HL-60 (cell line): ENCODE data around the gene CAP1.
A peak's percentile ranks its signal among the peaks of the same experiment; 100 is the strongest.

Experiments used
- GABPA ChIP-seq: IDR thresholded peaks from 2 replicates; pipeline ENCODE4 v1.6.1; 2012; ENCODE audit warnings: low read depth
- POLR2AphosphoS5 ChIP-seq: IDR thresholded peaks from 2 replicates; pipeline ENCODE4 v1.6.1; 2012; ENCODE audit warnings: low read depth
- SPI1 ChIP-seq: IDR thresholded peaks from 2 replicates; pipeline ENCODE4 v1.6.1; 2012; ENCODE audit warnings: low read depth, mild to moderate bottlenecking, borderline replicate concordance
- TF ChIP-seq, protein P1 (sequence below): IDR thresholded peaks from one replicate; pipeline ENCODE4 v1.5.1; 2011; ENCODE audit warnings: low read length, control low read depth, inconsistent platforms; ENCODE audit not compliant: insufficient read depth
- TF ChIP-seq, protein P2 (sequence below): IDR thresholded peaks from 2 replicates; pipeline ENCODE4 v1.6.1; 2012; ENCODE audit warnings: low read depth; ENCODE audit not compliant: insufficient replicate concordance

DNA sequence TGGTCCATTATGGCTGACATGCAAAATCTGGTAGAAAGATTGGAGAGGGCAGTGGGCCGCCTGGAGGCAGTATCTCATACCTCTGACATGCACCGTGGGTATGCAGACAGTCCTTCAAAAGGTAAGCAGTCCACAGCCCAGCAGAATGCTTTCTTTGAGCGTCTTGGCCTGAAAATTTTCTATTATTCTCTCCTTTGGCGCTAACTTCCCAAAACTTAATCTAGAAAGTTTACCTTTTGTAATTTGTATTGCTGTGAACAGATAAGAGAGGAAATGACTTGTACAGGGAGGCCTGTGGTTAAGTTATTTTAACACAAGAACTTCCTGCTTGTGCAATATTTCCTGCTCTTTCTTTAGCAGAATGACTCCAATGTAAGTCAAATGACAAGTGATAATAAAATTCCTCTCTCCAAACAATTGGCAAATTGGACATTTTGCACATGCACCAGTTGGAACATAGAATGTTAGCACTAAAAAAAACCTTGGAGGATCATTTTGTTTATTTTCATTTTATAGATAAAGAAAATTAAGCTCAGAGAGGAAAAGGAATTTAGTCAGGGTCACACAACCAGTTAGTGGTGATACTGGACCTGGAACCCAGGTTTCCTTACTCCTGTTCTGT, 18.9 kb downstream of the CAP1 start:
- TF ChIP-seq, protein P1, sequence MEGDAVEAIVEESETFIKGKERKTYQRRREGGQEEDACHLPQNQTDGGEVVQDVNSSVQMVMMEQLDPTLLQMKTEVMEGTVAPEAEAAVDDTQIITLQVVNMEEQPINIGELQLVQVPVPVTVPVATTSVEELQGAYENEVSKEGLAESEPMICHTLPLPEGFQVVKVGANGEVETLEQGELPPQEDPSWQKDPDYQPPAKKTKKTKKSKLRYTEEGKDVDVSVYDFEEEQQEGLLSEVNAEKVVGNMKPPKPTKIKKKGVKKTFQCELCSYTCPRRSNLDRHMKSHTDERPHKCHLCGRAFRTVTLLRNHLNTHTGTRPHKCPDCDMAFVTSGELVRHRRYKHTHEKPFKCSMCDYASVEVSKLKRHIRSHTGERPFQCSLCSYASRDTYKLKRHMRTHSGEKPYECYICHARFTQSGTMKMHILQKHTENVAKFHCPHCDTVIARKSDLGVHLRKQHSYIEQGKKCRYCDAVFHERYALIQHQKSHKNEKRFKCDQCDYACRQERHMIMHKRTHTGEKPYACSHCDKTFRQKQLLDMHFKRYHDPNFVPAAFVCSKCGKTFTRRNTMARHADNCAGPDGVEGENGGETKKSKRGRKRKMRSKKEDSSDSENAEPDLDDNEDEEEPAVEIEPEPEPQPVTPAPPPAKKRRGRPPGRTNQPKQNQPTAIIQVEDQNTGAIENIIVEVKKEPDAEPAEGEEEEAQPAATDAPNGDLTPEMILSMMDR = no peak
- peak; percentile 27; the same call in 1 of the 2 replicates for TF ChIP-seq POLR2AphosphoS5
- TF ChIP-seq GABPA = peak; percentile 55; the same call in 1 of the 2 replicates
- TF ChIP-seq, protein P2, sequence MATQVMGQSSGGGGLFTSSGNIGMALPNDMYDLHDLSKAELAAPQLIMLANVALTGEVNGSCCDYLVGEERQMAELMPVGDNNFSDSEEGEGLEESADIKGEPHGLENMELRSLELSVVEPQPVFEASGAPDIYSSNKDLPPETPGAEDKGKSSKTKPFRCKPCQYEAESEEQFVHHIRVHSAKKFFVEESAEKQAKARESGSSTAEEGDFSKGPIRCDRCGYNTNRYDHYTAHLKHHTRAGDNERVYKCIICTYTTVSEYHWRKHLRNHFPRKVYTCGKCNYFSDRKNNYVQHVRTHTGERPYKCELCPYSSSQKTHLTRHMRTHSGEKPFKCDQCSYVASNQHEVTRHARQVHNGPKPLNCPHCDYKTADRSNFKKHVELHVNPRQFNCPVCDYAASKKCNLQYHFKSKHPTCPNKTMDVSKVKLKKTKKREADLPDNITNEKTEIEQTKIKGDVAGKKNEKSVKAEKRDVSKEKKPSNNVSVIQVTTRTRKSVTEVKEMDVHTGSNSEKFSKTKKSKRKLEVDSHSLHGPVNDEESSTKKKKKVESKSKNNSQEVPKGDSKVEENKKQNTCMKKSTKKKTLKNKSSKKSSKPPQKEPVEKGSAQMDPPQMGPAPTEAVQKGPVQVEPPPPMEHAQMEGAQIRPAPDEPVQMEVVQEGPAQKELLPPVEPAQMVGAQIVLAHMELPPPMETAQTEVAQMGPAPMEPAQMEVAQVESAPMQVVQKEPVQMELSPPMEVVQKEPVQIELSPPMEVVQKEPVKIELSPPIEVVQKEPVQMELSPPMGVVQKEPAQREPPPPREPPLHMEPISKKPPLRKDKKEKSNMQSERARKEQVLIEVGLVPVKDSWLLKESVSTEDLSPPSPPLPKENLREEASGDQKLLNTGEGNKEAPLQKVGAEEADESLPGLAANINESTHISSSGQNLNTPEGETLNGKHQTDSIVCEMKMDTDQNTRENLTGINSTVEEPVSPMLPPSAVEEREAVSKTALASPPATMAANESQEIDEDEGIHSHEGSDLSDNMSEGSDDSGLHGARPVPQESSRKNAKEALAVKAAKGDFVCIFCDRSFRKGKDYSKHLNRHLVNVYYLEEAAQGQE = no peak
- TF ChIP-seq SPI1 = peak; percentile 85
